RCC 7860 (cell line): ENCODE results near the gene ZNF618.
"Not testable (repeated sequence)": the region's sequence is repeated elsewhere in the genome, so short reads cannot be mapped to it uniquely, and the experiment has no call there.

ENCODE experiments used
- DNase-seq: peaks from one replicate; pipeline ENCODE4 v3.0.0-alpha.2; 2015; ENCODE audit warnings: low spot score
- FAIRE-seq: peaks from 2 replicates; lab custom pipeline; 2012; peaks lifted over from hg19 to GRCh38; lab: Jason Lieb, UNC

The ZNF618 gene

DNA sequence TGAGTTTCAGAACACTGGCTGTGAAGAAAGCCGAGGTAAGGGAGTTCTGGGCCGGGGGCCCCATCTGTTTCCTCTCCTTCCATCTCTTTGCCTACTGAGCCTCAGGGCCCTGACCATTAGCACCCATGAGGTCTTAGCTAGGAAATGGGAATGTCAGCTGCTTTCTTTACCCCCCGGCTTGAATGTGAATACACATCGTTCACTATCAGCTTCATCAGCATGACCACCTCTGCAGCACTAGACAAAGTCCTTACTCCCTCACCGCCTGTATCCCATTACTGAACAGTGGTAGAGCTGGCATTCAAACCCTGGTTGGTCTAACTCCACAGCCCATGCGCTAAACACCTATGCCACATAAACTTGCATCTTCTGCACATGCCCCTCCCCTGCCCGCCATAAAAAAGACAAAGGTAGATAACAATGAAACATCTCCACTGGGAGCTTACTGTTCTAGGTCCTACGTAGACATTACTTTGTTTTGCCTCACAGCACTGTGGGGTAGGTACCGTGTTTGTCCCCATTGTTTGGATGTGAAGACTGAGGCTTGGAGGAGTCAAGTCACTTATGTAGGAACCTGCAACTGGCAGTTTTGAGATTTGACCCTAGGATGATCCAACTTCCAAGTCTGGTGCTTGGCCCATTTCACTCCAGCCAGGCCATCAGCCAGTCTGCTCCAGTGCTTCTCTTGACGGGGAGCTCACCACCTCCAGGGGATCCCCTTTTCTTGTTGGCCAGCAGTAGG, 108.7 kb downstream of the ZNF618 start:
- FAIRE-seq, result no peak
- no peak for DNase-seq

DNA sequence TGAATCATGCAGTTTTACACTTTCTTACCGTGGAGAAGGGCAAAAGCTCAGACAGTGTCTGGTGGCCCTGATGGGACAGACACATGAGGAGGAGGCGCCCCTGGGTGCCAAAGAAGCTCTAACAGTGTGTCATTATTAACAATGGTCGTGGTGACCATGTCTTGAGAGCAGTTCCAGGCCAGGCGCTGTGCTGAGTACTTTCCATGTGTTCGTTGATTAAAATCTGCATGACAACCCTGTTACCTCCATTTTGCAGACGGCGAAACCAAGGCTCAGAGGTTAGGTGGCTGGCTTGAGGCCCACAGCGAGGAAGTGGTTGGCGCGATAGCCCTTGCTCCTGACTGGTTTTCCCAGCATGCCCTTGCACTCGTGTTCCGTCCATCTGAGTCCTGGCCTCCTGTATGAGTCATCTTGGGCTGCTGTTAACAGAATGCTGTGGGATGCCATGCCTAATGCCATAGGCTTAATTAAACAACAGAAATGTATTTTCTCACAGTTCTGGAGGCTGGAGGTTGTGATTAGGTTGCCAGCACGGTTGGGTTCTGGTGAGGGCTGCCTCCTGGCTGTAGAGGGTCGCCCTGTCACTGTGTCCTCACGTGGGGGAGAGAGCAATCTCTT, 110.0 kb downstream of the ZNF618 start:
- FAIRE-seq (no peak), DNase-seq (no peak)

DNA sequence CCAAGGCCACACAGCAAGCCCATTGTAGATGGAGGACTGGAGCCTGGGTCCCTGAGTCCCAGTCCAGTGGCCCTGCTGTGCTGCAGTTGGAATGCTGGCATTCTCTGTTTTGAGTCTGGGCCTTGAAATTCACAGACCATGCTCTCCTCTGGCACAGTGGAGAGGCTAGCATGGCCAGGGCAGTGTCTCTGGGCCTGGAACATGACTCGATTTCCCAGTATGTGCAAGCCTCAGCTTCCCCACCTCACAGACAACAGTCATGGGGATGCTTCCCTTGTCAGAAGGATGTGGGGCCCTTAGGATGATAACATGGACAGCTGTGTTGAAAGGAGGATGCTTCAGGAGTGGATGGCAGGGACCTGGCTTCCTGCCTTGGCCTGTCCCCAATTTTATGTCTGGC, 110.8 kb downstream of the ZNF618 start:
- DNase-seq, result no peak
- no peak for FAIRE-seq

DNA sequence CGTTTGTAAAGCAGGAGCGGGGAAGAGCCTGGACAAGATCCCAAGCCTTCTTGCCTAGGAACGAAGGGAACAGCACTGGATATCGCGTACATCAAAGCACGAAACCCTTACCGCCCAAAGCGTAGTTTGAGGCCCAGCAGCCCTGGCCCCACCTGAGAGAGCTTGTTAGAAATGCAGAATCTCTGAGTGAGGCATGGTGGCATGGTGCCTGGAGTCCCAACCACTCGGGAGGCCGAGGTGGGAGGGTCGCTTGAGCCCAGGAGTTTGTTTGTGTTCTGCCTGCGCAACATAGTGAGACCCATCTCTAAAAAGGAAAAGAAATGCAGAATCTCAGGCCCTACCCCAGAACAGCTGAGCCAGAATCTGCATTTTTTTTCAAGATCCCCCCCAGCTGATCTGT, 111.4 kb downstream of the ZNF618 start:
- FAIRE-seq, result no peak

DNA sequence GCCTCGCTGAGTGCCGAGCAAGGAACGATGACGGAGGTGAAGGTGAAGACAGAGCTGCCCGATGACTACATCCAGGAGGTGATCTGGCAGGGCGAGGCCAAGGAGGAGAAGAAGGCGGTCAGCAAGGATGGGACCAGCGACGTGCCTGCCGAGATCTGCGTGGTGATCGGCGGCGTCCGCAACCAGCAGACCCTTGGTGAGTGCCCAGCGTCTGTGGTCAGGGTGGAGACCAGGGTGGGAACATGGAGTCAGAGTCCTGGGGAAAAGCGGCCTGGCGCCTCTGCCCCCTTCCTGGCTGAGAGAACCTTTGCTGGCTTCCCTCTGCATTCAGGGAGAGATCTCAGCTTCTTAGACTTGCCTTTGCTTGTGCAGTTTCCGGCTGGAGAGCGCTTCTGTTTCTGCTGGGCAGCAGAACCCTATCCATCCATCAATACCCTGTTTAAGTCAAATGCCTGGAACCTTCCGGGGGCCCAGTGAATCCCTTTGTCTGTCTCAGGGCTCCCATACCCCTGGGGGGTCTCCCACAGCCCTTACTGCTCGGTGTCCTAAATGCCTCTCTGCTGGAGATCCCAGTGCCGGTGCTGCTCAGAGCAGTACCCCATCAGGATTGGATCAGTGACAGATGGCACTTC, 112.4 kb downstream of the ZNF618 start:
- DNase-seq, result no peak
- FAIRE-seq, result no peak

More for the DNA sequence above, 111.4 kb downstream of the ZNF618 start:
- no peak for DNase-seq

DNA sequence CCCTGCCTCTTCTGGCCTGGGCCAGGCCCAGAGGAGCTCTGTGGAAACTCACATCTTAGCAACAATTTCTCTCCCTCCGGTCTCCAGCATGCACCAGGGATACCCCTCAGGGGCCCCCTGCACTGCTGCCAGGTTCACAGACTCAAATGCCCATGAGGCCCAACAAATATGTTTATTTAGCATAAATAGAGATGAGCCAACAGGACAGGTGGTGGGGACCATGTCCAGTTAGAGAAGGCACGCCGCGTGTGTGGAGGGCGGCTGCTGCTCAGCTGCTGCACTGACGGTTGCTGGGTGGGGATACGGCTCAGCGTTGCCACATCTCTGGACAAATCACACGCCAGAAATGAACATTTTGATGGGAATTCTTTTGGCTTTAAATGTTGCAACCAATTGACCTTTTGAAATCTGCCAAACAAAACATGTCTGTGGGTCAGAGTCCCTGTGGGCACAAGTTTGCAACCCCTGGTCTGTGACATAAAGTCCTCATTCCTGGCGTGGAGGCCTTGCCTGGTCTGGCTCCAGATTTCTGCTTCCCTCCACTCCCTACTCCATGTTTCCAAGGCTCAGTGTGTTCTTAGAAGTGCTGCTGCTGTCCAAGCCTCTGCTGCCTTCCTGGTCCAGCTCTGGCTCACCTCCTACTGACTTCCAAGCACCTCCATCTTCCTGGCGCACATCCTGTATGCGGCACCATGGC, 113.1 kb downstream of the ZNF618 start:
- FAIRE-seq, result no peak
- DNase-seq, result no peak

DNA sequence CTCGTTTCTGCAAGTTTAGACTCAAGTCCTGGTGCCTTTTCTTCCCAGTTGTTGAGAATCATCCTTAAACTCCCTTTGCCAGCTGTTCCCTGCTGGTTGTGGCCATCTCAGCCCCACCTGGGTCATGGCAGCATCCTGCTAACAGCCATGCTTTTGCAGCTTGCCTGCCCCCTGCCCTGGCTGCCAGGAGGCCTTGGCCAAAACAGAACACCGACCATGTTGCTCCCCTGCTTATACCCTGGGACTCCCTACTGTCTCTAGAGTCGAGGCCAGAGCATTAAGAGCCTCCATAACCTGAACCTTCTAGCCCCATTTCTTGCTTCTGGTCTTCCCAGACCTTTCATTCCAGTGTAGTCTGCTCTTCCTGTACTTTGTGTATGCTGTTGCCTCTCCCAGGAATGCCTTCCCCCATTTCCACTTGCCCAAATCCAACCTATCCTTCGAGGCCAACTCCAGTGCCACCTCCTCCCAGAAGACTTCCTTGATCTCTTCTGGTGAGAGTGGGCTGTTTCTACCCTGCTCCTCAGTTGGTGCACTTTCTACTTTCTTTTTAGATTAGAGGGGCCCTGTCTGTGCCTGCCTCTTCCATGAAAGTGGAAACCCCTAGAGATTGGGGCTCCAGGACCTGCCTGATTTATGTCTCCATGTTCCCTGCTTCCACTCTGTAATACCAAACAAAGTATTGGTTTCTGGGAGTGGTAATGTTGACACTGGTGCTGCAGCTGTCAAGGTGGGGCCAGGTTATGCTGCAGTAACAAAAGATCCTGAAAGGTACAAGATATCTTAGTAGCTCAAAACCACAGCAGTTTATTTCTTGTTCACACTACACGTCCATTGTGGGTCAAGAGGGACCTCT, 113.8 kb downstream of the ZNF618 start:
- DNase-seq (no peak), FAIRE-seq (no peak)

DNA sequence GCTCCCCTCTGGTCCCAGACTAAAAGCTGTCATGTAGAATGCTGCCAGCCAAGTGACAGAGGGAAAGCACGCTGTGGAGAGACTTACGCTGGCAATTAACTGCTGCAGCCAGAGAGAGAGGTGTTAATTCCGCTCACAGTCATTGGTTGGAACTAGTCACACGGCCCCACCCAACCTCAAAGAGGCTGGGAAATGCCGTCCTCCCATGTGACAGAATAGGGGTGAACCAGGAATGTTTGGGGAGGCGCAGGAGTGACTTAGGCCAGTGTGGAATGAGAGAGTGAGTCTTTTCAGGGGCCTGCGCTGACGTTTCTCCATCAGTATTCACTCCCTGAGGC, 114.4 kb downstream of the ZNF618 start:
- DNase-seq (no peak), FAIRE-seq (no peak)

DNA sequence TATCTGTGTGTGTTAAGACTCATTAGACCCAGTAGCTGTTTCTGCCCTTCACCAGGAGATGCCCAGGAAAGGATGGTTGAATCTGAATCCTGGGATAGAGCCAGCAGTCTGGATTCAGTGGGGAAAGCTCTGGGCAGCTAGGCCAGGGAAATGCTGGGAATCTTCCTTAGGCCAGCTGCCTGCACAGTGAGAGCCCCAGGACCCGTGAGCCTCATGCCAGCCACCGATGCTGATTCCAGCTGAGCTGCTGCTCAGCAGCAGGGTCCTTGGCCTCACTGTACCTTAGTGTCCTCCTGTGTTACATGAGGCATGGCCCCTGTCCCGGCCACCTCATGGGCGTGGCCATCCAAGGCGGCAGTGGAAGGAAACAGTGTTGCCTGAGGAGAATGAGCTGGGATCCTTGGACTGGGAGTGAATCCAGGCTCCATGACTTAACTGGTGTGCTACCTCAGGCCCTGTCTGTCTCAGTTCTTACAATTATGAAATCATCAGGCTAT, 114.9 kb downstream of the ZNF618 start:
- no peak for DNase-seq

DNA sequence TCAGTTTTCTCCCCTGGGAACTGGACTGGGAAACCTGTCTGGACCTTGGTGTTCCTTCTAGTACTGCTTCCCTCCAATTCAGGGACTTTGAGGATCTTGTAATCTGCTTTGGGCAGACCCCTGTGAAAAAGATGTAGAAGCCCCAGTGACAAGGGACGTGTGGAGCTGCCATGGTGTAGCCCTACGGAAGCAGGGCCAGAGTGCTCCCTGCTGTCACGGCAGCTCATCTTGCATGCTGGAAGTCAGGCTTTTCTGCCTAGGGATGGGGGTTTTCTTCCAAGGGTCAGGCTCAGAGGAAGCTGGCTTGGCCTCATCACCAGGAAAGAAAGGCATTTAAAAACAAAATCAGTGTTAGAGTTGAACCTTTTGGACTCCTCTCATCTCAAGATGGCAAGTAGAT, 115.6 kb downstream of the ZNF618 start:
- FAIRE-seq (no peak), DNase-seq (no peak)

More for the DNA sequence above, 114.9 kb downstream of the ZNF618 start:
- FAIRE-seq, result no peak

DNA sequence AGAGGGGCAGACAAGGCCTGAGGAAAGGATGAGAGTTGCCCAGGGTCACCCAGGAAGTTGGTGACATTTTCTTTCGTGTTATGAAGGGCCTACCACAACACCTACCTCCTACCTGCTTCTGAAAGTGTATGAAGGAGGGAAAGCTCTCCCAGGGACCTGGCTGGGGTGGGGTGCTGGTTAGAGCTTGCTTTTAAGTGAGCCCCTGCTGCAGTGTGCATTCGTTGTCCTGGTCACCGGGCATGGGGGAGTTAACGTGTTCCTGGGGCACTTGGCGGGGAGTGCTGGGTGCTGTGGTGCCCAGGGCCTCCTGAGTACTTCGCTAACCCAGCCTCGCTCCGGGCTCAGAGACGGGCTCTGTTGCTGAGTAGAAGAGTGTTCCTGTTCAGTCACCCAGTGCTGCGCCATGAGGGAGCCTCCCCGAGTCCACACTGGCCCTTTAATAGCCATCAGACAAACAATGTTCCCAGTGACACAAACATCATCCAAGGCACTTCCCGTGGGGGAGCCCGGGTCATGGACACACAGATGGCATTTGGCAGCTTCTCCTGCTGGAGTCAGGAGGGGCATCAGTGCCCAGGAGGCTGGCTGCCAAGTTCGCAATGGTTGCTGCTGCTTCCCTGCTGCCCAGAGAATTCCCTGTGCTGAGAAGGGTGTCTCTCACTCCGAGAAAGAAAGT, 116.3 kb downstream of the ZNF618 start:
- no peak for DNase-seq

DNA sequence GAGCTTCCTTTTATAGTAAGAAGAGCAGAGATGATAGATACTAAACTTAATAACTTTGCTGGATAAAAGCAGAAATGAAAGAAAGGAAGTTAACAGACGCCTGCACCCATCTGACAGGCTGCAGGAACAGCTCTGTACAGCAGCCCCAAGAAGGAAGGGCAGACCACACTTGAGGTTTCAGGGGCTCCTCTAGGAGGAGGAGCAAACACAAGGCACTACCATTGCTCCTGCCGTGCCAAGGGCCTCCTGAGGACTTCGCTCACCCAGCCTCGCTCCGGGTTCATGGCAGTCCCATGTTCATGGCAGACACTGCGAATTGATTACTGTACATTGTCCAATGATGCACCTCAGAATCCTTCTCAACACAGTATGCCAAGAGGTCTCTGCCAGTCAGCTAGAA, 116.9 kb downstream of the ZNF618 start:
- DNase-seq (no peak), FAIRE-seq (no peak)

More for the DNA sequence above, 116.3 kb downstream of the ZNF618 start:
- no peak for FAIRE-seq

DNA sequence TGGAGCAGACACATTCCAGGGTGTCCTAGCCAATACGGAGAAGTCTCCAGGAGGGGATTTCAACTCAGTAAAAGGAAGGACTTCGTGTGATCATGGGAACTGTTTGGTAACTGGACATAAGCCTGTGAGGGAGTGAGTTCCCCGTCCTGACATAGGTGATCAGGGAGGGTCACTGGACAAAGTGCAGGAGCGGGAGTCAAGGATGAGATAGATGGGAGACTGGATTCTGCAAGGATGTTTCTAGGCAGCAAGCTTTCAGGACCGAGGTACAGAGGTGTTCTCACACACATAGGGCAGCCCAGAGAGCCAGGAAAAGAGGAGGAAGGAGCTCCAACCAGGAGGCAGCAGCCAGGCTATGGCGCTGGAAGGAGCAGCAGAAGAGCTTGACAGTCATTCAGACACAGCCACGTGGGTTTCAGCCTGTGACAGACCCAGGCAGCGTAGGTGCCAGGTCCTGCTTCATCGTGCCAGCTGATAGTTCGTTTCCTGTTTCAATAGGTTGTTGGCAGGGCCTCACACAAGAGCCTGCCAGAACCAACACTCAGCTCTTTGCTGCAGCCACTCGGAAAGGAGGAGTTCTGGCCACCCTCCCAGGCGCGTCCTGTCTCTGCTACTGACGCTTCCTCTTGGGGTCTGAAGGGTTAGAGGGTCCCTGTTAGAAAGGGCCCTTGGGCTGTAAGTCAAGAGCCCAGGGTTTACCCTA, 117.9 kb downstream of the ZNF618 start:
- DNase-seq (no peak), FAIRE-seq (no peak)

DNA sequence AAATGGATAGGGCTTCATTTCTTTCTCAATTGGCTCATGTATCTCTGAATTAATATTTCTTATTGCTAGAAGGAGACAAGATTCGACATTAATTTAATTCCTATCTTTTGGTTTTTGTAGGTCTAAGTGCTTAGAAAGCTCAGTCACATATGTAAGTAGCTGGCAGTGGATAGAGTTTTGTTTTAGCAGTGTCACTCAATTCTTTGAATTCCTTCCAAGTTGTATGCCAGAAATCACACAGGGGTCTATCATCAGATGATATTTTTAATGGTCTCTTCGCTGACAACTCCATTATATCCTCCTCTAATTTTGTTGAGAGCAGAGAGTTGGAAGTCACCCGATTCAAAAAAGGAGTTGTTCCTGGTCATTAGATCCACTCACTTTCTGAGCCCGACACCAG, 119.3 kb downstream of the ZNF618 start:
- no peak for FAIRE-seq

DNA sequence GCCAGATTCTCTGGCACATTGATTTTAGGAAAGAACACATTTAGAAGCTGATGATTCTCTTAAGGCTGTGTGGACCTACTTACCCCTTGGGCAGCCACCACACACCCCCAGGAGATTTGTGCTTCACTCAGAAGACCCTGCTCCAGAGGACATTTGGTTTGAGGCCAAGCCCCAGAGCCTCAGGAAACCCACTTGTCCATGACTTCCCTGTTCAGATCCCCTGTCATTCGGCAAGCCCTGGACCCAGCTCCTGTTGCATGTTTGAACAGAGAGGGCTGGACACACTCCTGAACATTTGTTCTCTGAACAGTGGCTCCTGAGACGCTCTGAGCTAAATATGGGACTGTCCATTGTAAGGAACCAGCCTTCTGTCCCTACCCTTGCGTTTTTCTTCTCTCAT, 119.9 kb downstream of the ZNF618 start:
- FAIRE-seq (no peak), DNase-seq (no peak)

More for the DNA sequence above, 119.3 kb downstream of the ZNF618 start:
- DNase-seq, result no peak

DNA sequence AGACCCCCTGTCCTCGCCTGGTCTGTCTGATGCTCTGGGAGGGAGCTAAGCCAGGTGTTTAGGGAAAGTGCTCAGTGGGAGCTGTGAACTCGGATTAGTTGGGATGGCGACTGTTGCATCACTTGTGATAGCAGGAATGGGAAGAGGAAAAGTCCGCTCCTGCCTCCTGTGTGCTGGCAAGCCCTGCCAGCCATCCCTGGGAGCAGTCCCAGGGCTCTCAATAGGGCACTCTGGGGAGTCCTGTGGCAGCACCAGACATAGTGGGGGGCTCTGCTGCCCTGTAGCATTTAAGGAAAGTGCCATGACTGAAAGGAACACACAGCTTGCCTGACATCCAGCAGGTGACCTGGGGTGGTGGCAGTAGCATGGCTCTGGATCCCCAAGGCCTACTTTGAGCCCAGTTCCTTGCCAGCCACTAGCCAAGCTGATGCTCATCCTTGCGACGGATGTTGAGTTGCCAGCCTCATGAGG, 120.5 kb downstream of the ZNF618 start:
- no peak for FAIRE-seq
- no peak for DNase-seq

DNA sequence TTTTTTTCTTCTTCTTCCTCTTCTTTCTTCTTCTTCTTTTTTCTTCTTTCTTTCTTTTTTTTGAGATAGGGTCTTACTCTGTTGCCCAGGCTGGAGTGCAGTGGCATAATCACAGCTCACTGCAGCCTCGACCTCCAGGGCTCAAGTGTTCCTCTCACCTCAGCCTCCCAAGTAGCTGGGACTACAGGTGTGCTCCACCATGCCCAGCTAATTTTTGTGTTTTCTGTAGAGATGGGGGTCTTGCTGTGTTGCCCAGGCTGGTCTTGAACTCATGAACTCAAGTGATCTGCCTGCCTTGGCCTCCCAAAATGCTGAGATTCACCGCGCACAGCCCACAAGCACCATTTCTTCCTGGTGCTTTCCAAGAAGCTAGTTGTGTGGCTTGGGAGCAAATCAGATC, 121.0 kb downstream of the ZNF618 start:
- not testable (repeated sequence) for FAIRE-seq, DNase-seq

DNA sequence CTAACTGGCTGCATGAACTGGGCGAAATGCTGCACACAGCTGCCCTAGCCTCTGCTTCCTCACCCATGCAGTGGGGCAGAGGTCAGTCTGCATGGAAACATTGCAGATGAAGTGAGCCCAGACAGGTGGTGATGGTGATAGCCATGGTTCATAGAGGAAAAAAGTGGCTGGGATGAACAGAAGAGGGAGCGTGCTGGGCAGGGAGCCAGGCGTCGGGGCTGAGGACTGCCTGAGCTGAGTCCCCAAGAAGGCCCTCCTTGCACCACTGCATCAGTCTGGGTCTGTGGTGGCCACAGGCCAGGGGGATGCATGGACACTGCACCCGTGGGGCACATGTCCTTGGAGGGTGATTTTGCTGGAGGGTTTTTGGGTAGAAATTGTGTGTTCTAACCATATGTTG, 121.5 kb downstream of the ZNF618 start:
- FAIRE-seq, result no peak
- DNase-seq, result no peak

DNA sequence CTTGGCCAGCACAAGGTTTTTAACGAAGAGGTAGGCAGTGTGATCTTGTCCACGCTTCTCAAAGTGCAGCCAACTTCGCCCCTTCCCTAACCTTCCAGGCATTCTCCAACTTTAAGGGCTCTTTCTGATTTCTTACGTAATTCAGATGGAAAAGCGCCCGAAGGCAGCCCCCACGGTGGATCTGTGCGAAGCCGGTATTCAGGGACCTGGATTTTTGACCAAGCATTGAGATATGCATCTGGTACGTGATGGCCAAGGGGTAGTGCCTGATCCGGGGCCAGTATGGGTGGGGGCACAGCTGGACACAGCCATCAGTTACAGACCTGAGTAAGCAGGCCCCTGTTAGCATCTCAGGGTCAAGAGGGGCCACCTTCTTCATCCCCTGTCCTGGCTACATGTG, 122.0 kb downstream of the ZNF618 start:
- DNase-seq, result no peak
- FAIRE-seq, result no peak
